Measurements from ENCODE around the gene QRFP. TPM values are rescaled to one million over a fixed set of nuclear protein-coding genes. Genes with fewer than 3 reads are reported as not detected.

Gene QRFP
- polyA plus RNA-seq, 1 of the 3 experiments (the other 2 are of a cell fraction): not detected

DNA sequence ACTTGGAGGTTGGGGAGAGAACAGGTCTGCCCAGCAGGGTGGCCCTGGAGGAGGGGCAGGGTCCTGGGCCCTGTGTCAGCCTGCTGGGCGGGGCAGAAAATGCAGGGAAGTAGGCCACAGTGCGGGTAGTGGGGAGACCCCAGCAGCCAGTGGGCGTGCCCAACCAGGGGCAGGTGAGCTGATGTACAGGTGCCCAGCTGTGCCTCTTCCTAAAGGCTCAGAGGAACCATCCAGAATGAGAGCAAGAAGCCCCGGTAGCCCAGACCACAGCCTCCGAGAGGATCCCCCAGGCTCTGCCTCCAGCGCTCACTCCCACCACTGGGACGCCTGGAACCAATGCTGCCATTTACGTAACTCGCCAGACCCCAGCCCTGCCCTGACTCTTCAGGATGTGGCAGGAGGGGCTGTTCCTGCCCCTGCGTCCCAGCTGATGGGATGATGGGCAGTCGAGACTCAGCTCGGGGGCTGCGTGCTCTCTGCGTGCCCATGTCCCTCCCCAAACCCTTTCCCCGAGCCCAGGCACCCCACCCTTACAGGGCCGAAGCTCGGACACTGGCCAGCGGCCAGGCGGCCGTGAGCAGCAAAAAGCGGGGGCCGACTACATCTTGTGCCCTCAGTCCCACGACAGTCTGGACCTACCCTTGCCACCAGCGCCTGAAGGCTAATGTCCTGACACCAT is 17.9 kb upstream of the QRFP start:
- POLR2A ChIA-PET: no interaction called here
- Histone ChIP-seq H3K9me3 (no peaks in the 10 kb centered on the region), H3K9me2 (no peaks in the 10 kb centered on the region), H3K9ac (no peak overlapping the region), H3F3A (replicated peaks; ENCODE audit: insufficient read depth) (no peaks in the 10 kb centered on the region), H3K36me3 (replicated peaks in 1 of 2; ENCODE audit: control insufficient read depth in 1 of 2, insufficient read depth in 2 of 2, low read length in 1 of 2) (no peaks in the 10 kb centered on the region), H4K20me1 (ENCODE audit: insufficient read depth) (no peaks in the 10 kb centered on the region), H3K4me1 (ENCODE audit: control insufficient read depth in 1 of 2, insufficient read depth in 2 of 2, low read depth in 1 of 2, low read length in 1 of 2) (no peaks in the 10 kb centered on the region), H3K27ac (ENCODE audit: low read depth in 2 of 2, low read length in 1 of 2) (no peak overlapping the region), H3K4me2 (no peak overlapping the region), H2AFZ (ENCODE audit: low read depth) (no peak overlapping the region), H3K27me3 (ENCODE audit: insufficient read depth) (no peaks in the 10 kb centered on the region), H3K79me2 (ENCODE audit: insufficient read depth) (no peaks in the 10 kb centered on the region), H3K4me3 (ENCODE audit: low read depth in 2 of 2, low read length in 1 of 2) (no peak overlapping the region)
- CTCF ChIA-PET: interaction anchor here (2.4 kb wide), 1 partner anchor 48 kb away, joined by 11 read pairs; no protein-coding TSS in a partner anchor
- WGBS (ENCODE audit: low lambda C conversion rate): 75% methylated on average over 10 of the region's 24 CpGs
- no peak for DNase-seq
- TF ChIP-seq FOXM1 (IDR thresholded peaks at IDR 0.05; ENCODE audit: low read depth) (no peak), NRF1 (IDR thresholded peaks at IDR 0.05; ENCODE audit: low read depth, low read length) (no peak), ZBTB33 (IDR thresholded peaks at IDR 0.05; ENCODE audit: borderline replicate concordance, low read depth) (no peak), GABPA (IDR thresholded peaks at IDR 0.05; ENCODE audit: low read depth) (no peak), CHD2 (IDR thresholded peaks at IDR 0.05; ENCODE audit: low read length, partially characterized antibody) (no peak), TEAD4 (IDR thresholded peaks at IDR 0.05; ENCODE audit: borderline replicate concordance, insufficient read depth) (no peak), SMC3 (IDR thresholded peaks at IDR 0.05; ENCODE audit: low read depth, low read length) (no peak), EZH2phosphoT487 (IDR thresholded peaks at IDR 0.05; ENCODE audit: borderline replicate concordance, low read depth) (no peak)
- TF ChIP-seq, protein P1, sequence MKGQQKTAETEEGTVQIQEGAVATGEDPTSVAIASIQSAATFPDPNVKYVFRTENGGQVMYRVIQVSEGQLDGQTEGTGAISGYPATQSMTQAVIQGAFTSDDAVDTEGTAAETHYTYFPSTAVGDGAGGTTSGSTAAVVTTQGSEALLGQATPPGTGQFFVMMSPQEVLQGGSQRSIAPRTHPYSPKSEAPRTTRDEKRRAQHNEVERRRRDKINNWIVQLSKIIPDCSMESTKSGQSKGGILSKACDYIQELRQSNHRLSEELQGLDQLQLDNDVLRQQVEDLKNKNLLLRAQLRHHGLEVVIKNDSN (IDR thresholded peaks at IDR 0.05; ENCODE audit: borderline replicate concordance, low read depth): no peak

DNA sequence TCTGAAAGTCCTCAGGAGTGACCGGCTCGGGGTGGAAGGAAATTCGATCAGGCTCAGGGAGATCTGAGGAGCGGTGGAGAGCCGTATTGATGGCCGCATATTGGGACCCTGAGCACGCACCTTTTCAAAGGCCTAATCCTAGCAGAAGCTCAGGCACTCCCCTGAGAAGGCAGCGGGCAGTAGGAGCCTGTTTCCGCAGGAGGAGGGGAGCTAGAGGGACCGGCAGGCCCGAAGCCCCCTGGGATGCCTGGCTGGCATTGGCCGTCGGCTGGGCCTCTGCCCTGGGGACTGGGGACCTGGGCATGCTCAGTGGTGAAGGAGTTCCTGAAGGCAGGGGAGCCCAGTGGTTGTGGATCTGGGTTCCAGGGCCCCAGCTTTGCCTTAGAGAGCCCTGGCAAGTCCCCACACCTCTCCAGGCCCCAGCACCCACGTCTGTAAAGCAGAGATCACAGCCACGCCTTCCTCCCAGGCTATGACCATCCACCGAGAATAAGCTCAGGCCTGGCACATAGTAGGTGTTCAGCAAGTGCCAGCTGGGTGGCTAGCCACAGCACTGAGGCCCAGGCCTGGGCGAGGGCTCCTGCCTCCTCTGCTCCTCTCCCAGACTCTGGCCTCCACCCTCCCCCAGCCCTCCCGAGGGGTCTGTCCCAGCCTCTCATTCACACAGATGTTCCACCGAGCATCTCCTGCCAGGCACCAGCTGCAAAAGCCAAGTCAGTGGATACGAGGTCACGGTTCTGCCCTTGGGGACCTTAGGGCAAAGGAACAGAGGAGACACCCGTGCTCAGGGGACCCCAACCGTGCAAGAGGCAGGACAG is 17.2 kb upstream of the QRFP start:
- Histone ChIP-seq H4K20me1 (ENCODE audit: insufficient read depth) (no peaks in the 10 kb centered on the region), H3K79me2 (ENCODE audit: insufficient read depth) (no peaks in the 10 kb centered on the region), H3F3A (replicated peaks; ENCODE audit: insufficient read depth) (no peaks in the 10 kb centered on the region), H3K4me3 (ENCODE audit: low read depth in 2 of 2, low read length in 1 of 2) (no peak overlapping the region), H3K9me2 (no peaks in the 10 kb centered on the region), H3K27me3 (ENCODE audit: insufficient read depth) (no peaks in the 10 kb centered on the region), H3K9me3 (no peaks in the 10 kb centered on the region), H3K9ac (no peak overlapping the region), H2AFZ (ENCODE audit: low read depth) (no peak overlapping the region), H3K36me3 (replicated peaks in 1 of 2; ENCODE audit: control insufficient read depth in 1 of 2, insufficient read depth in 2 of 2, low read length in 1 of 2) (no peaks in the 10 kb centered on the region), H3K27ac (ENCODE audit: low read depth in 2 of 2, low read length in 1 of 2) (no peak overlapping the region), H3K4me1 (ENCODE audit: control insufficient read depth in 1 of 2, insufficient read depth in 2 of 2, low read depth in 1 of 2, low read length in 1 of 2) (no peaks in the 10 kb centered on the region), H3K4me2 (no peak overlapping the region)
- WGBS (ENCODE audit: low lambda C conversion rate): 65% methylated on average over 14 of the region's 23 CpGs
- no peak for DNase-seq
- ChIA-PET CTCF (interaction anchor here (1.0 to 2.4 kb wide), 3 partner anchors 47 to 84 kb away, joined by 4 to 11 read pairs (median 6); no protein-coding TSS in a partner anchor), POLR2A (no interaction called here)
- TF ChIP-seq ZBTB33 (IDR thresholded peaks at IDR 0.05; ENCODE audit: borderline replicate concordance, low read depth): no peak
- no peak for TF ChIP-seq SIN3A (IDR thresholded peaks at IDR 0.05; ENCODE audit: borderline replicate concordance, low read depth, low read length)
- no peak for TF ChIP-seq GATA2 (CRISPR knock-in tag; IDR thresholded peaks at IDR 0.05)
- TF ChIP-seq RXRA (IDR thresholded peaks at IDR 0.05; ENCODE audit: borderline replicate concordance, low read depth): no peak
- TF ChIP-seq PBX3 (IDR thresholded peaks at IDR 0.05): no peak
- no peak for TF ChIP-seq GABPA (IDR thresholded peaks at IDR 0.05; ENCODE audit: low read depth)
- TF ChIP-seq, protein P2, sequence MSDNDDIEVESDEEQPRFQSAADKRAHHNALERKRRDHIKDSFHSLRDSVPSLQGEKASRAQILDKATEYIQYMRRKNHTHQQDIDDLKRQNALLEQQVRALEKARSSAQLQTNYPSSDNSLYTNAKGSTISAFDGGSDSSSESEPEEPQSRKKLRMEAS (IDR thresholded peaks at IDR 0.05; ENCODE audit: low read depth): no peak
- TF ChIP-seq EZH2phosphoT487 (IDR thresholded peaks at IDR 0.05; ENCODE audit: borderline replicate concordance, low read depth): no peak
- no peak for TF ChIP-seq TEAD4 (IDR thresholded peaks at IDR 0.05; ENCODE audit: borderline replicate concordance, insufficient read depth)

Measured in SK-N-SH (cell line).